ENCODE measurements around the gene RNF7. TPM values are rescaled to one million over a fixed set of nuclear protein-coding genes. Genes with fewer than 3 reads are reported as not detected.

The RNF7 gene
- total RNA-seq, 1 donor from 2014 or later: 56.9 TPM

- H3K4me3 ChIP-seq (ENCODE audit: low read depth, low read length): peak overlapping the region; percentile 70
- FAIRE-seq (no peak), DNase-seq (ENCODE audit: low read depth) (no peak)
- no peak for TF ChIP-seq CTCF (IDR thresholded peaks at IDR 0.05; ENCODE audit: insufficient read depth, low read length, severe bottlenecking)
- no peaks in the 10 kb centered on the region for H3K27me3 ChIP-seq (ENCODE audit: control insufficient read depth, insufficient read depth, low read length)
- H3K36me3 ChIP-seq (ENCODE audit: control insufficient read depth, insufficient read depth, low read length): peaks cover 3% of the 10 kb centered on the region
Measured at GRCh38 chr3:141737678-141738021, 448 bp upstream of the RNF7 start.

- peak overlapping the region; percentile 70 for H3K4me3 ChIP-seq (ENCODE audit: low read depth, low read length)
- FAIRE-seq: no peak
- peak; percentile 63 for DNase-seq (ENCODE audit: low read depth)
- peaks cover 5% of the 10 kb centered on the region for H3K36me3 ChIP-seq (ENCODE audit: control insufficient read depth, insufficient read depth, low read length)
- TF ChIP-seq CTCF (IDR thresholded peaks at IDR 0.05; ENCODE audit: insufficient read depth, low read length, severe bottlenecking): no peak
- H3K27me3 ChIP-seq (ENCODE audit: control insufficient read depth, insufficient read depth, low read length): no peaks in the 10 kb centered on the region
Measured at GRCh38 chr3:141738891-141739363, 829 bp downstream of the RNF7 start.

- DNase-seq (ENCODE audit: low read depth) (no peak), FAIRE-seq (no peak)
- Histone ChIP-seq H3K4me3 (ENCODE audit: low read depth, low read length) (peak overlapping the region; percentile 70), H3K27me3 (ENCODE audit: control insufficient read depth, insufficient read depth, low read length) (no peaks in the 10 kb centered on the region), H3K36me3 (ENCODE audit: control insufficient read depth, insufficient read depth, low read length) (peaks cover 7% of the 10 kb centered on the region)
- TF ChIP-seq CTCF (IDR thresholded peaks at IDR 0.05; ENCODE audit: insufficient read depth, low read length, severe bottlenecking): no peak
Measured at GRCh38 chr3:141739731-141740130, 1.6 kb downstream of the RNF7 start.

GRCh38 chr3:141740349-141740748 is 2.3 kb downstream of the RNF7 start:
- DNase-seq (ENCODE audit: low read depth) (no peak), FAIRE-seq (no peak)
- Histone ChIP-seq H3K36me3 (ENCODE audit: control insufficient read depth, insufficient read depth, low read length) (peaks cover 11% of the 10 kb centered on the region), H3K27me3 (ENCODE audit: control insufficient read depth, insufficient read depth, low read length) (no peaks in the 10 kb centered on the region), H3K4me3 (ENCODE audit: low read depth, low read length) (no peak overlapping the region)
- TF ChIP-seq CTCF (IDR thresholded peaks at IDR 0.05; ENCODE audit: insufficient read depth, low read length, severe bottlenecking): no peak

- no peak overlapping the region for H3K4me3 ChIP-seq (ENCODE audit: low read depth, low read length)
- FAIRE-seq (no peak), DNase-seq (ENCODE audit: low read depth) (no peak)
- no peaks in the 10 kb centered on the region for H3K27me3 ChIP-seq (ENCODE audit: control insufficient read depth, insufficient read depth, low read length)
- peaks cover 14% of the 10 kb centered on the region for H3K36me3 ChIP-seq (ENCODE audit: control insufficient read depth, insufficient read depth, low read length)
- no peak for TF ChIP-seq CTCF (IDR thresholded peaks at IDR 0.05; ENCODE audit: insufficient read depth, low read length, severe bottlenecking)
Measured at GRCh38 chr3:141743305-141743704, 5.2 kb downstream of the RNF7 start.

GRCh38 chr3:141746962-141747361 is 8.9 kb downstream of the RNF7 start:
- FAIRE-seq (no peak), DNase-seq (ENCODE audit: low read depth) (no peak)
- H3K4me3 ChIP-seq (ENCODE audit: low read depth, low read length): no peak overlapping the region
- H3K27me3 ChIP-seq (ENCODE audit: control insufficient read depth, insufficient read depth, low read length): no peaks in the 10 kb centered on the region
- no peak for TF ChIP-seq CTCF (IDR thresholded peaks at IDR 0.05; ENCODE audit: insufficient read depth, low read length, severe bottlenecking)
- peaks cover 13% of the 10 kb centered on the region for H3K36me3 ChIP-seq (ENCODE audit: control insufficient read depth, insufficient read depth, low read length)
